CD1c-positive myeloid dendritic cell (primary cell): Measurements from ENCODE around the gene SERPINE2.
A peak's percentile ranks its signal among the peaks of the same experiment; 100 is the strongest.

Experiments
- DNase-seq: peaks from one replicate; pipeline ENCODE4 v3.0.0-alpha.2; 2016; ENCODE audit errors: extremely low spot score

SERPINE2 gene

GRCh38 chr2:223943135-223943534 is 96.0 kb downstream of the SERPINE2 start:
- DNase-seq, result no peak

DNA sequence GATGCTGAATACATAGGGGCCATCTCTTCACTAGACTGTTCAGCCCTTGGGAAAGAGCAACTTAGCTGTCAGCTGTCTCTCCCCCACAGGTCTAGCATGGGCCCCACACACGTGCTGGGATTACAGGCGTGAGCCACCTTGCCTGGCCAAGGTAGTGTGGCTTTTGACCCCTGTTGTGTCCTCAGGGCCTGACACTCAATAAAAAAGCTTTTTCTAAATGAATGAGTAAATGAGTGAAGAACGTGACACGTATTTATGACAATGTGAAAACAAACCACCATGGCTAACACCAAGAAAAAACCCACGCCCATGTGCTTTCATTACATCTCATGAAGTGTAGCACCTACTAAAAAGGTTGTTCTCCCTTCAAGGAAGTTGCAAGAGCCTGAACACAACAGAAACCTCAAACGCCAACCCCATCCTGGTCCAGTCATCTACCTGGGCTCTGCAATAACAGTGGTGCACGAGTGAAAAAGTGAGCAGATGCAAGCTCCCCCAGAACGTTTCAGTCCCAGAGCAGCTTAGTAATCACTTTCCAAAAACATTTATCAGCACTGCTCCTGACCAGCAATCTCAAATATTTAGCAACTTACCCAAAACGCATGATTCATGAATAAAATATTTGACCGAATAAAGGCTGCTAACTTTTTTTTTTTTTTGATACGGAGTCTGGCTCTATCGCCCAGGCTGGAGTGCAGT is 97.4 kb downstream of the SERPINE2 start:
- no peak for DNase-seq

DNA sequence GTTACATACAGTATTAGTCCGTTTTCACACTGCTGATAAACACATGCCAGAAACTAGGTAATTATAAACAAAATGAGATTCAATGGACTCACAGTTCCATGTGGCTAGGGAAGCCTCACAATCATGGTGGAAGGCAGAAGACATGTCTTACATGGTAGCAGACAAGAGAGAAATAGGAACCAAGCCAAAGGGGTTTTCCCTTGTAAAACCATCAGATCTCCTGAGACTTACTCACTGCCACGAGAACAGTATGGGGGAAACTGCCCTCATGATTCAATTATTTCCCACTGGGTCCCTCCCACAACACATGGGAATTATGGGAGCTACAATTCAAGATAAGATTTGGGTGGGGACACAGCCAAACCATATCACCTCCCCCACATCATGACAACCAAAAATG is 99.6 kb downstream of the SERPINE2 start:
- peak; percentile 71 for DNase-seq

DNA sequence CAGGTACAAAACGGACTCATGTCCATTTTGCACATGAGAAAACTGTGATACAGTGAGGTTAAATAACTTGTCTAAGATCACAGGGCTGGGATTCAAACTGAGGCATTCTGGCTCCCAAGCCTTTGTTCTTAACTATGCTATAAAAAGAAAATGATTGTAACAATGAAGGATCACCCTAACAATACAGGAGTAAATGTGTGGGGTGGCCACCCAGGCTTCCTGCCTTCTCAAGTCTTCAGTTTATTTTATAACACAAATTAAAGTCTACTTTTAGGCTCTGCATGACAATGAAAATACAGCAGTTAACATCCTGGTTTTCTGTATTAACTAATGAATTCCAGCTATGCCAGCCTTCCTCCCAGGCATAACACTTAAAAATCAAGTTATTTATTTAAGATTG is 101.6 kb downstream of the SERPINE2 start:
- DNase-seq, result no peak

DNA sequence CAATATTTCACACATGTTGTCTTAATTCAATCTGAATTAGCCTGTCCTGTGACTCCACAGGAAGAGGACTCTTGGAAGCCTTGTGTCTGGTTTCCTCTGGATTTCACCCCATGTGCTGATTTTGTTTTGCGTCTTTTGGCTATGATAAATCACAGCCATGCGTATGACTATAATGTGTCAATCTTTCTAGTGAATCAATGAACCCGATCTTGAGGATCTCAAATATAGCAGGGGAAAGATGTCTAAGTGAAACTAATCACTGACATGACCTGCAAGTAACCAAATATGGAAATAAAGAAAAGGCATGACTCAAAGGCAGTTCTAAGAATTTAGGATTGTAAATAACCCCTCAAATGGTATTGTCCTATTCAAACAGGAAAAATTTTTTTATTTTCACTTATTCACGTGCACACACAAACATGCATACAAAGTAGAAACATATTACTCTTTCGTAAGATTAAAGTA is 102.2 kb downstream of the SERPINE2 start:
- no peak for DNase-seq

GRCh38 chr2:223935459-223936125 is 103.5 kb downstream of the SERPINE2 start:
- no peak for DNase-seq

DNA sequence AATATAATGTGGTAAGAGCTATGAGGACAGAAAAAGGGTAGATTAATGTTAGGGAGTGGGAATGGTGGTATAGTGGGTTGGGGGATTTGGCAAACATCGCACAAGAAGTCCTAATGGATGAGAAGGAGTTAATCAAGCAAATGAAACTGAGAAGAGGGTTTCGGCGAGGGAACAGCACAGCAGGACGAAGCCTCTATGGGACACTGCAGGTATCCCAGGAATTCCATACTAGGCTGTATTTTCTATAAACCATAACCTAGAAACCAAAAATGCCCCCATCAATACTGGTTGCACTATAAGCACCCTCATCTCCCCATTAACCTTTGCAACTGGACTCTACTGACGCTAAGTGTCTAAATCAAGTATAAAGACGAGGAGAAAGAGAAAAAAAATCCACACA is 104.2 kb downstream of the SERPINE2 start:
- no peak for DNase-seq

DNA sequence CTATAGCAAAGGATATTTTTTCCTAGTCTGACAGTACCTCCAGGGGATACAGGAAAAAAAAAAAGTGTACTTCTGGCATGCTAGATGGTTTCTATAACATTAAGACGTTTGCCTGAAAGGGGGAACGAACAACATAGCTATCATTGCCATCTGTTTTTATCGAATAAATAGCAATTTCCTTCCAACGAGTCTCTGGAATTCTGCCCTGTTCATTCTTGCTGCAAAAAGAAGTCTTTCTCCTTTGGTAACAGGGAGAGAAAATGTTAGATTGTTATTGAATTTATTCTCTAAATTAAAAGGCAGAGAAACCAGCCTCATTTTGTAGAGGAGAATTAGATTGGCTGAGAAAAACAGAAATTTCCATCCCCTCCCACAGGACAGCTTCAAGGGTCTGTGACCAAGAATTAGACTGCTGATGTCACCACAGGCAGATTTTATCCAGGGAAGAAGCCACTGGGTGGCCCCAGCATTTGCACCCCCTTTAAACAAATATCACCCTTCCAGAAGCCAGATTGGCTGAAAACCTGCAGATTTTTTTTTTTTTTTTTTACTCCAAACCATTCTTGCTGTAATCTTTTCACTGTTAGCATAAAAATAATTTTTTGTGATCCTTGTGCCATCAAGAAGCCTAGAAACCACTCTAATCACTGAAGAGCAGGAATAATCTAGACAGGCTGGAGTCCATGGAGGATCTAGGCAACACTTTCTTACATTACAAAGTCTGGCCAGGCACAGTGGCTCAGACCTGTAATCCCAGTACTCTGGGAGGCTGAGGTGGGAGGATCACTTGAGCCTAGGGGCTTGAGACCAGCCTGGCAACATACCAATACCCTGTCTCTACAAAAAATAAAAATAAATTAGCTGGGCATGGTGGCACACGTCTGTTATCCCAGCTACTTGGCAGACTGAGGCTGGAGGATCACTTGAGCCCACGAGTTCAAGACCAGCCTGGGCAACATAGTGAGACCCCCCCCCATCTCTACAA is 106.0 kb downstream of the SERPINE2 start:
- DNase-seq, result no peak

DNA sequence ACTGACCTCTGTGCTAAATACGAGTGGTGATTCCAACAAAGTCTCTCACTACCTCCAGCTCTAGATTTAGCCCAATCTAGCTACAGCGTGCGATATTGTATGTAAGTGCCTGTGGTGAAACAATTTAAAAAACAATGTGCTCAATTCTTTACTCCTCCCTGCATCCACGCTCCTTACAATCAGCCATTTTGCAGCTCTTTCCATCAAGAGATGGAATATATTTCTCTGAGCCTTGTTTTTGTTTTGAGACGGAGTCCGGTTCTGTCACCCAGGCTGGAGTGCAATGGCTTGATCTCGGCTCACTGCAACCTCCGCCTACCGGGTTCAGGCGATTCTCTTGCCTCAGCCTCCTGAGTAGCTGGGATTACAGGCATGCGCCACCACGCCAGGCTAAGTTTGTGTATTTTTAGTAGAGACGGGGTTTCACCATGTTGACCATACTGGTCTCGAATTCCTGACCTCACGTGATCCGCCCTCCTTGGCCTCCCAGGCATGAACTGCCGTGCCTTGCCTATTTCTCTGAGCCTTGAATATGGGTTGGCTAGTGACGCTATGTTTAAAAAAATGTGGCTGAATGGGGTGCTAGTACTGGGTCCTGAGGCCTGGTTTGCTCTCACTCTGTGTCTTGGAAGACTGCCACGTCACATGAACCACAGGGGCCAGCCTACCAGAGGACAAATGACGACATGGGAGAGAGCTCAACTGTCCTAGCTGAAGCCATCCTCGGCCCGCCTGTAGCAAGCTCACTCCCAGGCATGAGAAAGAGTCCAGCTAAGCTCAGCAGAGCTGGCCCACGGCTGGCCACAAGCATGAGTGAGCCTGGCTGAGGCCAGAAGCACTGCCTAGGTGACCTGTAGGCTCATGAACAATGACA is 108.7 kb downstream of the SERPINE2 start:
- peak; percentile 33 for DNase-seq

- peak; percentile 43 for DNase-seq
These were observed 109.4 kb downstream of the SERPINE2 start for GRCh38 chr2:223929571-223930102.

GRCh38 chr2:223928113-223929006 is 110.7 kb downstream of the SERPINE2 start:
- DNase-seq, result no peak

DNA sequence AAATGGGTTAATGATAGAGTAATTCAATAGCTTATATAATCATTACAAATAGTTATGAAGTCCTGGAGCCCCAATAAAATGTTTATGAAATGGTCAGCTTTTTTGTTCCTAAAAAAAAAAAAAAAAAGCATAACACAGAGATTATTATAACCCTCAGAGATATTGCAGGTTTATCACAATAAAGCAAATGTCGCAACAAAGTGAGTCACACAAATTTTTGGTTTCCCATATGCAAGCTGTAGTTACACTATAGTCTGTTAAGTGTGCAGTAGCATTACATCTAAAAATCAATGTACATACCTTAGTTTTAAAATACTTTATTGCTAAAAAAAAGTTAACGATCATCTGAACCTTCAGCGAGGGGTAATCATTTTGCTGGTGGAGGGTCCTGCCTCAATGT is 114.0 kb downstream of the SERPINE2 start:
- no peak for DNase-seq
